ENCODE measurements around the gene CROCC2. TPM values are rescaled to one million over a fixed set of nuclear protein-coding genes. Genes with fewer than 3 reads are reported as not detected.

Gene CROCC2
- total RNA-seq, 4 donors from 2014 or later, result 0.10 TPM; not detected in 3

- no peak overlapping the region for H3K4me3 ChIP-seq (ENCODE audit: low read depth, poor library complexity, severe bottlenecking)
- no peak for DNase-seq (ENCODE audit: low spot score in 2 of 2)
- intact Hi-C loops (cut with DNase I; ENCODE audit: low total_unique reads), result no loop called here
- no peak for TF ChIP-seq POLR2A (IDR thresholded peaks at IDR 0.05)
- no peak for TF ChIP-seq CTCF (IDR thresholded peaks at IDR 0.05)
- WGBS, 2 donors, result 93 to 98% methylated on average over 3 to 7 of the region's 7 CpGs
Measured at GRCh38 chr2:241008711-241009121, 102.6 kb downstream of the CROCC2 start.

GRCh38 chr2:241009191-241009590 is 103.1 kb downstream of the CROCC2 start:
- intact Hi-C loops (cut with DNase I; ENCODE audit: low total_unique reads), result no loop called here
- H3K4me3 ChIP-seq (ENCODE audit: low read depth, poor library complexity, severe bottlenecking), result no peak overlapping the region
- WGBS, 2 donors, result 81 to 90% methylated on average over 2 of the region's 2 CpGs
- DNase-seq (ENCODE audit: low spot score in 2 of 2), result no peak
- TF ChIP-seq CTCF (IDR thresholded peaks at IDR 0.05) (no peak), POLR2A (IDR thresholded peaks at IDR 0.05) (no peak)

- no peak overlapping the region for H3K4me3 ChIP-seq (ENCODE audit: low read depth, poor library complexity, severe bottlenecking)
- no peak for TF ChIP-seq CTCF (IDR thresholded peaks at IDR 0.05)
- no peak for TF ChIP-seq POLR2A (IDR thresholded peaks at IDR 0.05)
- 3% methylated on average over 26 to 27 of the region's 28 CpGs for WGBS, 2 donors
- peak; percentile 28 to 87 for DNase-seq (ENCODE audit: low spot score in 2 of 2)
- intact Hi-C loops (cut with DNase I; ENCODE audit: low total_unique reads), result no loop called here
Measured at GRCh38 chr2:241009601-241010530, 103.7 kb downstream of the CROCC2 start.

GRCh38 chr2:241010531-241011295 is 104.6 kb downstream of the CROCC2 start:
- peak; percentile 11 to 82 for DNase-seq (ENCODE audit: low spot score in 2 of 2)
- H3K4me3 ChIP-seq (ENCODE audit: low read depth, poor library complexity, severe bottlenecking), result no peak overlapping the region
- no peak for TF ChIP-seq CTCF (IDR thresholded peaks at IDR 0.05)
- no peak for TF ChIP-seq POLR2A (IDR thresholded peaks at IDR 0.05)
- intact Hi-C loops (cut with DNase I; ENCODE audit: low total_unique reads), result no loop called here
- WGBS, 2 donors, result 77 to 83% methylated on average over 9 to 12 of the region's 12 CpGs

GRCh38 chr2:241011296-241011600 is 105.1 kb downstream of the CROCC2 start:
- no peak overlapping the region for H3K4me3 ChIP-seq (ENCODE audit: low read depth, poor library complexity, severe bottlenecking)
- 75 to 85% methylated on average over 8 to 9 of the region's 9 CpGs for WGBS, 2 donors
- intact Hi-C loops (cut with DNase I; ENCODE audit: low total_unique reads), result no loop called here
- TF ChIP-seq POLR2A (IDR thresholded peaks at IDR 0.05), result no peak
- no peak for TF ChIP-seq CTCF (IDR thresholded peaks at IDR 0.05)
- DNase-seq (ENCODE audit: low spot score in 2 of 2), result peak; percentile 9 to 65

Data from lower leg skin (tissue), 4 donors.